Measurements from ENCODE around the gene MUC15. TPM values are rescaled to one million over a fixed set of nuclear protein-coding genes. Genes with fewer than 3 reads are reported as not detected.

The MUC15 gene
- total RNA-seq (6.1 TPM), polyA plus RNA-seq (24.5 TPM)
- long read RNA-seq, donor 1, result 0 reads
- long read RNA-seq, donor 2, result 0 reads
- long read RNA-seq, donor 3, result 0 reads
- long read RNA-seq, donor 4, partial matches to known transcripts, result 0 of 1 reads
- long read RNA-seq, donor 4, other reads (novel, unspliced or antisense), result 0 of 1 reads
- long read RNA-seq, donor 5, partial matches to known transcripts, result 0 of 1 reads
- long read RNA-seq, donor 5, other reads (novel, unspliced or antisense), result 0 of 1 reads
- long read RNA-seq, donor 6, partial matches to known transcripts, result 0 of 1 reads
- long read RNA-seq, donor 6, other reads (novel, unspliced or antisense), result 0 of 1 reads
- long read RNA-seq, donor 7, partial matches to known transcripts, result 0 of 2 reads
- long read RNA-seq, donor 7, other reads (novel, unspliced or antisense), result 0 of 2 reads
- long read RNA-seq, donor 8, result 0 reads
- long read RNA-seq, donor 9, result 0 reads
- long read RNA-seq, donor 10, result 0 reads

GRCh38 chr11:26571861-26572654 is at the start of gene MUC15:
Gene MUC15 (minus strand): TSS chr11:26572263. CDS start chr11:26567094, 5,169 bp downstream.
- H3K27ac ChIP-seq (ENCODE audit: low read depth in 1 of 2, low read length in 1 of 2), result peak within 1 kb of the TSS; percentile 58 to 67
- no peaks in the 10 kb centered on the region for H3K36me3 ChIP-seq (ENCODE audit: control insufficient read depth in 2 of 2, insufficient read depth in 2 of 2, low read length in 1 of 2)
- H3K4me1 ChIP-seq (ENCODE audit: control insufficient read depth in 2 of 2, insufficient read depth in 2 of 2, low read length in 2 of 2), result no peaks in the 10 kb centered on the region
- WGBS, result 83% methylated on average over 12 of the region's 12 CpGs
- H3K4me3 ChIP-seq (ENCODE audit: low read length in 2 of 2), result no peak within 1 kb of the TSS
- no peaks in the 10 kb centered on the region for H3K9me3 ChIP-seq (ENCODE audit: control insufficient read depth in 2 of 2, insufficient read depth in 1 of 2, low read length in 1 of 2)
- H3K27me3 ChIP-seq (ENCODE audit: control insufficient read depth in 2 of 2, insufficient read depth in 1 of 2, low read length in 1 of 2), result no peaks in the 10 kb centered on the region
- DNase-seq (ENCODE audit: low read depth in 6 of 9, low spot score in 9 of 9), result no peak

- Histone ChIP-seq H3K27ac (ENCODE audit: low read depth in 1 of 2, low read length in 1 of 2) (no peak overlapping the region), H3K4me1 (ENCODE audit: control insufficient read depth in 2 of 2, insufficient read depth in 2 of 2, low read length in 2 of 2) (no peaks in the 10 kb centered on the region), H3K27me3 (ENCODE audit: control insufficient read depth in 2 of 2, insufficient read depth in 1 of 2, low read length in 1 of 2) (no peaks in the 10 kb centered on the region), H3K9me3 (ENCODE audit: control insufficient read depth in 2 of 2, insufficient read depth in 1 of 2, low read length in 1 of 2) (no peaks in the 10 kb centered on the region), H3K36me3 (ENCODE audit: control insufficient read depth in 2 of 2, insufficient read depth in 2 of 2, low read length in 1 of 2) (no peaks in the 10 kb centered on the region), H3K4me3 (ENCODE audit: low read length in 2 of 2) (no peak overlapping the region)
- no peak for DNase-seq (ENCODE audit: low read depth in 6 of 9, low spot score in 9 of 9)
Observed at GRCh38 chr11:26621132-26621531, 49.1 kb upstream of the MUC15 start.

- 97% methylated on average over 1 of the region's 1 CpG for WGBS
- Histone ChIP-seq H3K27ac (ENCODE audit: low read depth in 1 of 2, low read length in 1 of 2) (no peak overlapping the region), H3K27me3 (ENCODE audit: control insufficient read depth in 2 of 2, insufficient read depth in 1 of 2, low read length in 1 of 2) (no peaks in the 10 kb centered on the region), H3K36me3 (ENCODE audit: control insufficient read depth in 2 of 2, insufficient read depth in 2 of 2, low read length in 1 of 2) (no peaks in the 10 kb centered on the region), H3K4me1 (ENCODE audit: control insufficient read depth in 2 of 2, insufficient read depth in 2 of 2, low read length in 2 of 2) (no peaks in the 10 kb centered on the region), H3K4me3 (ENCODE audit: low read length in 2 of 2) (no peak overlapping the region), H3K9me3 (ENCODE audit: control insufficient read depth in 2 of 2, insufficient read depth in 1 of 2, low read length in 1 of 2) (no peaks in the 10 kb centered on the region)
- DNase-seq (ENCODE audit: low read depth in 6 of 9, low spot score in 9 of 9), result no peak
Observed at GRCh38 chr11:26620282-26621045, 48.4 kb upstream of the MUC15 start.

GRCh38 chr11:26618441-26618840 is 46.4 kb upstream of the MUC15 start:
- Histone ChIP-seq H3K4me1 (ENCODE audit: control insufficient read depth in 2 of 2, insufficient read depth in 2 of 2, low read length in 2 of 2) (no peaks in the 10 kb centered on the region), H3K4me3 (ENCODE audit: low read length in 2 of 2) (no peak overlapping the region), H3K27me3 (ENCODE audit: control insufficient read depth in 2 of 2, insufficient read depth in 1 of 2, low read length in 1 of 2) (no peaks in the 10 kb centered on the region), H3K36me3 (ENCODE audit: control insufficient read depth in 2 of 2, insufficient read depth in 2 of 2, low read length in 1 of 2) (no peaks in the 10 kb centered on the region), H3K27ac (ENCODE audit: low read depth in 1 of 2, low read length in 1 of 2) (no peak overlapping the region), H3K9me3 (ENCODE audit: control insufficient read depth in 2 of 2, insufficient read depth in 1 of 2, low read length in 1 of 2) (peaks cover 0 to 4% of the 10 kb centered on the region in 2 donors)
- DNase-seq (ENCODE audit: low read depth in 6 of 9, low spot score in 9 of 9), result no peak
- WGBS, result 14% methylated on average over 1 of the region's 1 CpG

GRCh38 chr11:26613759-26614158 is 41.7 kb upstream of the MUC15 start:
- H3K27me3 ChIP-seq (ENCODE audit: control insufficient read depth in 2 of 2, insufficient read depth in 1 of 2, low read length in 1 of 2), result no peaks in the 10 kb centered on the region
- 90% methylated on average over 2 of the region's 2 CpGs for WGBS
- no peaks in the 10 kb centered on the region for H3K4me1 ChIP-seq (ENCODE audit: control insufficient read depth in 2 of 2, insufficient read depth in 2 of 2, low read length in 2 of 2)
- H3K36me3 ChIP-seq (ENCODE audit: control insufficient read depth in 2 of 2, insufficient read depth in 2 of 2, low read length in 1 of 2), result no peaks in the 10 kb centered on the region
- no peak for DNase-seq (ENCODE audit: low read depth in 6 of 9, low spot score in 9 of 9)
- no peak overlapping the region for H3K27ac ChIP-seq (ENCODE audit: low read depth in 1 of 2, low read length in 1 of 2)
- no peak overlapping the region for H3K4me3 ChIP-seq (ENCODE audit: low read length in 2 of 2)
- H3K9me3 ChIP-seq (ENCODE audit: control insufficient read depth in 2 of 2, insufficient read depth in 1 of 2, low read length in 1 of 2), result peaks cover 0 to 5% of the 10 kb centered on the region in 2 donors

GRCh38 chr11:26608507-26609146 is 36.6 kb upstream of the MUC15 start:
- WGBS, result 87% methylated on average over 9 of the region's 9 CpGs
- Histone ChIP-seq H3K27ac (ENCODE audit: low read depth in 1 of 2, low read length in 1 of 2) (no peak overlapping the region), H3K4me1 (ENCODE audit: control insufficient read depth in 2 of 2, insufficient read depth in 2 of 2, low read length in 2 of 2) (no peaks in the 10 kb centered on the region), H3K27me3 (ENCODE audit: control insufficient read depth in 2 of 2, insufficient read depth in 1 of 2, low read length in 1 of 2) (no peaks in the 10 kb centered on the region), H3K9me3 (ENCODE audit: control insufficient read depth in 2 of 2, insufficient read depth in 1 of 2, low read length in 1 of 2) (peaks cover 0 to 7% of the 10 kb centered on the region in 2 donors), H3K4me3 (ENCODE audit: low read length in 2 of 2) (no peak overlapping the region), H3K36me3 (ENCODE audit: control insufficient read depth in 2 of 2, insufficient read depth in 2 of 2, low read length in 1 of 2) (no peaks in the 10 kb centered on the region)
- DNase-seq (ENCODE audit: low read depth in 6 of 9, low spot score in 9 of 9), result no peak

GRCh38 chr11:26607725-26608506 is 35.9 kb upstream of the MUC15 start:
- WGBS, result 90% methylated on average over 7 of the region's 7 CpGs
- H3K27me3 ChIP-seq (ENCODE audit: control insufficient read depth in 2 of 2, insufficient read depth in 1 of 2, low read length in 1 of 2), result no peaks in the 10 kb centered on the region
- DNase-seq (ENCODE audit: low read depth in 6 of 9, low spot score in 9 of 9), result no peak

GRCh38 chr11:26599876-26600434 is 27.9 kb upstream of the MUC15 start:
- H3K36me3 ChIP-seq (ENCODE audit: control insufficient read depth in 2 of 2, insufficient read depth in 2 of 2, low read length in 1 of 2), result no peaks in the 10 kb centered on the region
- 82% methylated on average over 3 of the region's 4 CpGs for WGBS
- H3K27ac ChIP-seq (ENCODE audit: low read depth in 1 of 2, low read length in 1 of 2), result no peak overlapping the region
- H3K4me1 ChIP-seq (ENCODE audit: control insufficient read depth in 2 of 2, insufficient read depth in 2 of 2, low read length in 2 of 2), result no peaks in the 10 kb centered on the region
- H3K27me3 ChIP-seq (ENCODE audit: control insufficient read depth in 2 of 2, insufficient read depth in 1 of 2, low read length in 1 of 2), result no peaks in the 10 kb centered on the region
- H3K4me3 ChIP-seq (ENCODE audit: low read length in 2 of 2), result no peak overlapping the region
- DNase-seq (ENCODE audit: low read depth in 6 of 9, low spot score in 9 of 9), result no peak
- no peaks in the 10 kb centered on the region for H3K9me3 ChIP-seq (ENCODE audit: control insufficient read depth in 2 of 2, insufficient read depth in 1 of 2, low read length in 1 of 2)

More at GRCh38 chr11:26607725-26608506, 35.9 kb upstream of the MUC15 start:
- no peak overlapping the region for H3K4me3 ChIP-seq (ENCODE audit: low read length in 2 of 2)
- H3K27ac ChIP-seq (ENCODE audit: low read depth in 1 of 2, low read length in 1 of 2), result no peak overlapping the region
- H3K4me1 ChIP-seq (ENCODE audit: control insufficient read depth in 2 of 2, insufficient read depth in 2 of 2, low read length in 2 of 2), result no peaks in the 10 kb centered on the region
- peaks cover 0 to 7% of the 10 kb centered on the region in 2 donors for H3K9me3 ChIP-seq (ENCODE audit: control insufficient read depth in 2 of 2, insufficient read depth in 1 of 2, low read length in 1 of 2)
- H3K36me3 ChIP-seq (ENCODE audit: control insufficient read depth in 2 of 2, insufficient read depth in 2 of 2, low read length in 1 of 2), result no peaks in the 10 kb centered on the region

Measured in thymus (tissue), 14 donors.